ENCODE results near the gene UTP25.
"Not testable (repeated sequence)": the region's sequence is repeated elsewhere in the genome, so short reads cannot be mapped to it uniquely, and the experiment has no call there.

The UTP25 gene

DNA sequence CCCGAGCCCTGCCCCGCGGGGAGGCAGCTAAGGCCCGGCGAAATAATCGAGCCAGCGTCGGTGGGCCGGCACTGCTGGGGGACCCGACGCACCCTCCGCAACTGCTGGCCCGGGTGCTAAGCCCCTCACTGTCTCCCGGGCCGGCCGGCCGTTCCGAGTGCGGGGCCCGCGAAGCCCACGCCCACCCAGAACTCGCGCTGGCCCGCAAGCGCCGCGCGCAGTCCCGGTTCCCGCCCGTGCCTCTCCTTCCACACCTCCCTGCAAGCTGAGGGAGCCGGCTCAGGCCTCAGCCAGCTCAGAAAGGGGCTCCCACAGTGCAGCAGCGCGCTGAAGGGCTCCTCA is 61.3 kb downstream of the UTP25 start:
- FAIRE-seq (no peak), DNase-seq (ENCODE audit: insufficient read length, low spot score) (no peak)

- FAIRE-seq: no peak
- DNase-seq (ENCODE audit: insufficient read length, low spot score): no peak
Measured at GRCh38 chr1:209890641-209891330, 63.0 kb downstream of the UTP25 start.

DNA sequence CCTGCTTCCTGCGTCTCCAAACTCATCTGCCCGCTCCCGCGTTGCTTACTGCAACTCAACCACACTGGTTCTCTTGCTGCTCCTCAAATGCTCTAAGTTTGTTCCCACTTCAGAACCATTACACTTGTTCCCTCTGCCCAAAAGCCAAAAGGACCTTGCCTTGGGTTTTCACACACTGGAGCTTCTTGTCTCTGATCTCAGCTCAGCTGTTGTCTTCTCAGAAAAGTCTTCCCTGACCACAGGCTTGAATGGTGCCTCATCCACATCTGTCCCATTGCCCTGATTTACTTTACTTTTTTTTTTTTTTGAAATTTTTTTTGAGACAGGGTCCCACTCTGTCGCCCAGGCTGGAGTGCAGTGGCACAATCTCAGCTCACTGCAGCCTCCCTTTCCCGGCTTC is 66.0 kb downstream of the UTP25 start:
- DNase-seq (ENCODE audit: insufficient read length, low spot score) (no peak), FAIRE-seq (no peak)

DNA sequence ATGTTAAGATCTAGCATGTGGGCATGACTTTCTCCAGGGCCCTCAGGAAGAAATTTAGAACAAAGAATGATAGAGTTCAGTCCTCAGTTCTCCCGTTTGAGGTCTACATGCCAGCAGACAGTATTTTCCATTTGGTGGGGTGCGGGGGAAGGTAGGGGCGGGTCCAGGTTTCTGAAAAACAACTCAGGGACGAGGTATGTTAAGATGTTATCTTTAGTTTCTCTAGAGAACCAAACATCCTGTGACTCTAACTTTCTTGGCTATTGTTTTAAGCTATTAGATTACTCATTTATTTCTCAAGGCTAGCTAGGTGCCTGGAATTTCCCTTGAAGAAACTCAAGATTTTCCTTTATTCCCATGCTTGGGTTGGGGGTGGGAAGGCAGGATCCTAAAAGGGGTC is 67.9 kb downstream of the UTP25 start:
- DNase-seq (ENCODE audit: insufficient read length, low spot score) (no peak), FAIRE-seq (no peak)

DNA sequence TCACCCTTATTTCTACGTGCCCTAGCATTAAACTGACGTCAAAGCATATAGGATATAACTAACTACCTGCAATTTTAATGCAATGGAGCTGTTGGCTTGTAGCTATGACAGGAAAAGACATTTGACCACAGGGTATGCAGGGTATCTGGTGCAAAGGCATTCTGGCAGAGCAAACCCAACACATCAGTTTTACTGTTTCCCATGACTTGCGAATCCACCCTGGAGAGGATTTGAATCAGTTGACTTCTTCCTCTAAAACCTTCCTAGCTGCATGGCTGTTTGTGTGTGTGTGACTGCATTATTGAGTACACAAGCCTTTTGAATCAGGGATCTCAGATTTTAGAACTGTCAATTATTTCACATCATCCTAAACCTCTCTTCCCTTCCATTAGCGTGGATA is 68.6 kb downstream of the UTP25 start:
- no peak for DNase-seq (ENCODE audit: insufficient read length, low spot score)
- FAIRE-seq: no peak

GRCh38 chr1:209898271-209898670 is 70.5 kb downstream of the UTP25 start:
- FAIRE-seq; DNase-seq (ENCODE audit: insufficient read length, low spot score): not testable (repeated sequence)

DNA sequence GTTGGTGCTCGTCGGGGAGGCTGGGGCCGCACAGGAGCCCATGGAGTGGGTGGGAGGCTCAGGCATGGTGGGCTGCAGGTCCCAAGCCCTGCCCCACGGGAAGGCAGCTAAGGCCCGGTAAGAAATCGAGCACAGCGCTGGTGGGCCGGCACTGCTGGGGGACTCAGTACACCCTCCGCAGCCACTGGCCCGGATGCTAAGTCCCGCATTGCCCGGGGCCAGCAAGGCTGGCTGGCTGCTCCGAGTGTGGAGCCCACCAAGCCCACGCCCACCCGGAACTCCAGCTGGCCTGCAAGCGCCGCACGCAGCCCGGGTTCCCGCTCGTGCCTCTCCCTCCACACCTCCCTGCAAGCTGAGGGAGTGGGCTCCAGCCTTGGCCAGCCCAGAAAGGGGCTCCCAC is 71.1 kb downstream of the UTP25 start:
- DNase-seq (ENCODE audit: insufficient read length, low spot score); FAIRE-seq: not testable (repeated sequence)

- FAIRE-seq (no peak), DNase-seq (ENCODE audit: insufficient read length, low spot score) (no peak)
Measured at GRCh38 chr1:209899948-209900347, 72.2 kb downstream of the UTP25 start.

DNA sequence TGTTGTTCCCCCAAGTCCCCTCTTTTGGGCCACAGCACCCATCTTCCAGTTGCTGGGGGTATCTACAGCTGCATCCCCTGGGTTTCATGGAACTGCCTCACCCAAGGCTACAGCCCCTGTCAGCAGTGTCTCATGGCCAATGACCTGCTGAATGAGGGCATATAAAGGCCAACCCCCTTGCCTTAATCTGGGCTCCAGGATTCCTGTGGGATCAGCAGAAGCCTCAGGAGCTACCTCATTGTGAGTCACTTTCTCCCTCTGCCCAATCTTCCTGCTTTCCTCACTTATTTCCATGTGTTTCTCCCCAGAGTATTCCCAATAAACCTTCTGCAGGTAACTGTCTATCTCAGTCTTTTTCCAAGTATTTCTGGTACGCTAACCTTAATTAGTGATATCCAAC is 73.0 kb downstream of the UTP25 start:
- FAIRE-seq: no peak
- peak; percentile 51 for DNase-seq (ENCODE audit: insufficient read length, low spot score)

GRCh38 chr1:209901211-209901610 is 73.4 kb downstream of the UTP25 start:
- no peak for FAIRE-seq
- DNase-seq (ENCODE audit: insufficient read length, low spot score): no peak

DNA sequence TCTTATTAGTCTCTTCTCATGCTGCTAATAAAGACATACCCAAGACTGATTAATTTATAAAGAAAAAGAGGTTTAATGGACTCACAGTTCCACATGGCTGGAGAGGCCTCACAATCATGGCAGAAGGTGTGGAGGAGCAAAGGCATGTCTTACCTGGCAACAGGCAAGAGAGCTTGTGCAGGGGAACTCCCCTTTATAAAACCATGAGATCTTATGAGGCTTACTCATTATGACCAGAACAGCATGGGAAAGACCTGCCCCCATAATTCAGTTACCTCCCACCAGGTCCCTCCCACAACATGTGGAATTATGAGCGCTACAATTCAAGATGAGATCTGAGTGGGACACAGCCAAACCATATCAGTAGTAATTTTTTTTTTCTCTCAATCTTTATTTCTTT is 77.0 kb downstream of the UTP25 start:
- not testable (repeated sequence) for FAIRE-seq; DNase-seq (ENCODE audit: insufficient read length, low spot score)

All from HTR-8/SVneo (cell line).